SK-N-SH (cell line): ENCODE measurements around the gene TBC1D12.

ENCODE experiments used
- EP300 ChIP-seq, 2 experiments: IDR thresholded peaks; 2 replicates each; pipeline versions ENCODE4 v1.4.0 to v1.6.1; 2012; ENCODE audit warnings: borderline replicate concordance in 1 of 2, low read depth in 1 of 2, low read length in 1 of 2
- EZH2phosphoT487 ChIP-seq: fragments of 200-600 bp; sonication (generic); IDR thresholded peaks from 2 replicates; pipeline ENCODE4 v1.6.1; 2017; ENCODE audit warnings: low read depth, mixed run types, mild to moderate bottlenecking, antibody characterized with exemption, moderate library complexity, borderline replicate concordance
- FOXM1 ChIP-seq: IDR thresholded peaks from 2 replicates; pipeline ENCODE4 v1.4.0; 2012; ENCODE audit warnings: low read depth, mild to moderate bottlenecking
- MXI1 ChIP-seq: IDR thresholded peaks from 2 replicates; pipeline ENCODE4 v1.6.1; 2012; ENCODE audit warnings: mild to moderate bottlenecking, low read depth, low read length, improper control_type of control experiment
- NFIC ChIP-seq: IDR thresholded peaks from 2 replicates; pipeline ENCODE4 v1.4.0; 2012; ENCODE audit warnings: borderline replicate concordance
- POLR2AphosphoS5 ChIP-seq: IDR thresholded peaks from 2 replicates; pipeline ENCODE4 v1.6.1; 2012; ENCODE audit warnings: low read depth, low read length
- RAD21 ChIP-seq: IDR thresholded peaks from 2 replicates; pipeline ENCODE4 v1.6.1; 2012; ENCODE audit warnings: mild to moderate bottlenecking, low read length
- SIN3A ChIP-seq: IDR thresholded peaks from 2 replicates; pipeline ENCODE4 v1.6.1; 2012; ENCODE audit warnings: low read depth, mild to moderate bottlenecking, low read length, moderate library complexity, borderline replicate concordance
- SMC3 ChIP-seq: IDR thresholded peaks from 2 replicates; pipeline ENCODE4 v1.6.1; 2012; ENCODE audit warnings: low read depth, low read length, improper control_type of control experiment
- YY1 ChIP-seq: IDR thresholded peaks from 2 replicates; pipeline ENCODE4 v1.4.0; 2012; ENCODE audit warnings: low read depth, mild to moderate bottlenecking
- TF ChIP-seq, protein P1 (sequence below): fragments of 200-600 bp; sonication (generic); IDR thresholded peaks from 2 replicates; pipeline ENCODE4 v1.6.1; 2017; ENCODE audit warnings: antibody characterized with exemption, mild to moderate bottlenecking, moderate library complexity
- TF ChIP-seq, protein P2 (sequence below): fragments of 150-350 bp; IDR thresholded peaks from 2 replicates; pipeline ENCODE4 v1.6.1; 2017; ENCODE audit warnings: antibody characterized with exemption, low read length, low read depth, borderline replicate concordance
- TF ChIP-seq, protein P3 (sequence below): IDR thresholded peaks from 2 replicates; pipeline ENCODE4 v1.4.0; 2012; ENCODE audit warnings: low read depth

DNA sequence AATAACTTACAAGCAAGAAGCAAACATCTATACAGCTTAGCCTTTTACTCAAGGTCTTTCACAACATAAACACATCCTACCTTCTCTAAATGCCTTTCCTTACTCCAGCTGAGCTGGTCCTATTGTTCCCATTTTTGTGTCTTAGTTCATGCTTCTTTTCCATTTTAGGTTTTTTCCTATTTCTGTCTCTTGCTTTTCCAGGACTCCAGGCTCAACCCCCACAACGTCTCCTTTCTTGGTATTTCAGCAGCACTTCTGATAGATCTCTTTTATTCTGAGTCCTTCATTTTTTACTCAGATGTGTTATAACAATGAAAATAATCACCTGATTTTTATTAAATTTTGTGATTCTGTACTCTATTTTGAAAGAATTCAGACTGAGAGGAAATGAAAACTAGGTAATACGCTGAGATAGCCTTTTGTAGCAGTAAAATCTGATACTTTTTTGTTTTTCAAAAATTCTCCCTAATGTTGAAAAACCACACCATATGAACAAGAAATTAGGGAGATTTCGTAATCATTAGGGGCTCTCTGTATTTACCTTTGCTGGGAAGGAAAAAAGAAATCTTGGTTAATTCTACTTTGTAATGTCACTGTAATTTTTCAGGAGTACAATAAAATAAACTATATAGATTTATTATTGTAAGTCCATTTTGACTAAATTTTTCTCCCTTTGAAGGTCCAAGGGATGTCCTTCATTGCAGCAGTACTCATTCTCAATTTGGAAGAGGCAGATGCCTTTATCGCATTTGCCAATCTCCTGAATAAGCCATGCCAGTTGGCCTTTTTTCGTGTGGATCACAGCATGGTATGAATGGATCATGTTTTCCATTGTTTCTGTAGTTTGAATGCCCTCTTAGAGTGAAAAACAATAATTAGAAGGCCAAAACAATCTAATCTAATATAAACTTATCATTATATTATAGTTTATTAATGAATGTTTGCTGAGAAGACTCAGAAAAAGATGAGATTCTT is 119.2 kb downstream of the TBC1D12 start:
- TF ChIP-seq POLR2AphosphoS5 = no peak
- TF ChIP-seq, protein P1, sequence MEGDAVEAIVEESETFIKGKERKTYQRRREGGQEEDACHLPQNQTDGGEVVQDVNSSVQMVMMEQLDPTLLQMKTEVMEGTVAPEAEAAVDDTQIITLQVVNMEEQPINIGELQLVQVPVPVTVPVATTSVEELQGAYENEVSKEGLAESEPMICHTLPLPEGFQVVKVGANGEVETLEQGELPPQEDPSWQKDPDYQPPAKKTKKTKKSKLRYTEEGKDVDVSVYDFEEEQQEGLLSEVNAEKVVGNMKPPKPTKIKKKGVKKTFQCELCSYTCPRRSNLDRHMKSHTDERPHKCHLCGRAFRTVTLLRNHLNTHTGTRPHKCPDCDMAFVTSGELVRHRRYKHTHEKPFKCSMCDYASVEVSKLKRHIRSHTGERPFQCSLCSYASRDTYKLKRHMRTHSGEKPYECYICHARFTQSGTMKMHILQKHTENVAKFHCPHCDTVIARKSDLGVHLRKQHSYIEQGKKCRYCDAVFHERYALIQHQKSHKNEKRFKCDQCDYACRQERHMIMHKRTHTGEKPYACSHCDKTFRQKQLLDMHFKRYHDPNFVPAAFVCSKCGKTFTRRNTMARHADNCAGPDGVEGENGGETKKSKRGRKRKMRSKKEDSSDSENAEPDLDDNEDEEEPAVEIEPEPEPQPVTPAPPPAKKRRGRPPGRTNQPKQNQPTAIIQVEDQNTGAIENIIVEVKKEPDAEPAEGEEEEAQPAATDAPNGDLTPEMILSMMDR = no peak
- TF ChIP-seq NFIC = no peak
- TF ChIP-seq EP300 (IDR thresholded peaks at IDR 0.05; ENCODE audit: borderline replicate concordance in 1 of 2, low read depth in 1 of 2, low read length in 1 of 2) = no peak
- TF ChIP-seq, protein P2, sequence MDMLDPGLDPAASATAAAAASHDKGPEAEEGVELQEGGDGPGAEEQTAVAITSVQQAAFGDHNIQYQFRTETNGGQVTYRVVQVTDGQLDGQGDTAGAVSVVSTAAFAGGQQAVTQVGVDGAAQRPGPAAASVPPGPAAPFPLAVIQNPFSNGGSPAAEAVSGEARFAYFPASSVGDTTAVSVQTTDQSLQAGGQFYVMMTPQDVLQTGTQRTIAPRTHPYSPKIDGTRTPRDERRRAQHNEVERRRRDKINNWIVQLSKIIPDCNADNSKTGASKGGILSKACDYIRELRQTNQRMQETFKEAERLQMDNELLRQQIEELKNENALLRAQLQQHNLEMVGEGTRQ = no peak
- no peak for TF ChIP-seq FOXM1
- TF ChIP-seq YY1 = no peak
- TF ChIP-seq, protein P3, sequence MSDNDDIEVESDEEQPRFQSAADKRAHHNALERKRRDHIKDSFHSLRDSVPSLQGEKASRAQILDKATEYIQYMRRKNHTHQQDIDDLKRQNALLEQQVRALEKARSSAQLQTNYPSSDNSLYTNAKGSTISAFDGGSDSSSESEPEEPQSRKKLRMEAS = no peak
- no peak for TF ChIP-seq SMC3
- no peak for TF ChIP-seq MXI1
- TF ChIP-seq SIN3A = no peak
- no peak for TF ChIP-seq EZH2phosphoT487
- no peak for TF ChIP-seq RAD21
